ENCODE measurements around the gene ABCA13.

GRCh38 chr7:48261696-48262095 lies 90.4 kb downstream of the ABCA13 start:
- no peak for TF ChIP-seq POLR2AphosphoS5 (IDR thresholded peaks at IDR 0.05; ENCODE audit: low read depth, low read length)
- TF ChIP-seq POLR2A (IDR thresholded peaks at IDR 0.05; ENCODE audit: low read depth, low read length), result no peak

Measured in GM12892 (cell line).